GM21529 (cell line): Measurements from ENCODE around the gene DYNLT5.
"Not testable (repeated sequence)": the region's sequence is repeated elsewhere in the genome, so short reads cannot be mapped to it uniquely, and the experiment has no call there.

Experiments used
- ATAC-seq: cut with Tn5 transposase; IDR thresholded peaks from one replicate; pipeline ENCODE4 v1.9.1; 2021; ENCODE audit not compliant: unreplicated experiment

Gene DYNLT5

GRCh38 chr1:66752000-66752592 is at the start of gene DYNLT5:
DYNLT5 (plus strand) TSS chr1:66752459; CDS start chr1:66754659, 2,200 bp downstream.
- no peak for ATAC-seq

DNA sequence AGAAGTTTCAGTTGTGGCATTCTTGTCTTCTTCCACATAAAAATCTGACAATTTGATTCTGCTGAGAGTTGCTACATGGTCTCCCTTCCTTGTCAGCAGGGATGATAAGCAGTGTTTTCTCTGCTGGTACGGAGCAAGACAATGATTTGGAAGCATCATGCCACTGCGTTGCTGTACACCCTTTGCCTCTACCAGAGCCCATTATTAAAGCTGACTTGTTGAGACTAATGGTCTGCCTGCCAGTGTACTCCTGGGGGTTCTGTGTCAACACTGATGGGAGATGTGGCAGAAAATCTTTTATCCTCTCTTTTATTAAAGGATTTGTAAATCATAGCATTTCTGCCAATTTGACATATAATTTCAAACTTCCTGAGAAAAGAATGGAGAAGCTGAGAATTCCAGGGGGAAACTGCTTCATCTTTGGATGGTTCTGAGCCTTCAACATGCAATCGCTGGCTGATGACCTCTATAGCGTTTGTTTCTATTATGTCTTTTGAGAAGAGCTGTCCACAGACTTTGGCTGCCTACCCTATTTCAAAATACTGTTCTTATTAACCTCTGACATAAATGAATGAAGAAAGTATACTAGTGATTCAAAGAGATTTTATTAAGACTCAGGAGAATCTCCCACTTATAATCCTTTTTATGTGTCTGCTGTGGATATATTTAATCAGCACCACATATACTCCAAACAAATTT is 47.9 kb upstream of the DYNLT5 start:
- ATAC-seq, result no peak

GRCh38 chr1:66705110-66705509 is 47.1 kb upstream of the DYNLT5 start:
- ATAC-seq, result no peak

DNA sequence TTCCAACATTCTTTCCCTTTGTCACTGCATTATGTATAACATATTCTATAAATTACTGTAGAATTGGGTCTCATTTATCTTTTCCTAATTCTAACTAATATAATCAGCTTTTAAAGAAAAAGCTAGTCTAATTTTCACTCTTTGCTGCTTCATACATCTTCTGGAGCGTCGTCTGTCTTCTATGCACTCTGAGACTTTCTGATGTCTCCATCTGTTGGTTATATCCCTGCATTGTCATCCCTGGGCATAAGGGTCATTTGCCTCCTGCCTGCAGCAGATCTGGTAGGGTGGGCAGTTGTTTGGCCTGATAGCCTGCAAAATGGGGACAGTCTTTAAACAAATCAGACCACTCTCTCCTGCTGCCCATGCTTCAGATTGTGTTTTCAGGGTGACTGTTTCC is 40.8 kb upstream of the DYNLT5 start:
- no peak for ATAC-seq

GRCh38 chr1:66712839-66713238 is 39.4 kb upstream of the DYNLT5 start:
- ATAC-seq, result no peak

DNA sequence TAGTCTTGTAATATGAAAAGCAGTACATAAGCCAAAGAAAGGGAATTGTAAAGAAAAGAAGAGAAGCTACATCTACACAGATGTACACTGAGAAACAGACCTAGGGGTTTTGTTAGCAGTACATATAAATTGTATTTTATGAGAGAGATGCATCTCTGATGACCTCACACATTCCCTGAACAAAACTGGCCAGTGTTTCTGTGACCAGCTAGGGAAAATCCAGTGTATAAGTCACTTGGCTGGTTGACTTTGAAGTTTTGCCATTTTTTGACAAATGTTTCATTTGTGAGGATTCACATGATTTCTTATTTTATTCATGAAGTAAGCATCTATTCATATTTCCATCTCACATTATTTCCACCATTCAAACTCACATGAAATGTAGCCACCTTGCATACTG is 28.3 kb upstream of the DYNLT5 start:
- no peak for ATAC-seq

DNA sequence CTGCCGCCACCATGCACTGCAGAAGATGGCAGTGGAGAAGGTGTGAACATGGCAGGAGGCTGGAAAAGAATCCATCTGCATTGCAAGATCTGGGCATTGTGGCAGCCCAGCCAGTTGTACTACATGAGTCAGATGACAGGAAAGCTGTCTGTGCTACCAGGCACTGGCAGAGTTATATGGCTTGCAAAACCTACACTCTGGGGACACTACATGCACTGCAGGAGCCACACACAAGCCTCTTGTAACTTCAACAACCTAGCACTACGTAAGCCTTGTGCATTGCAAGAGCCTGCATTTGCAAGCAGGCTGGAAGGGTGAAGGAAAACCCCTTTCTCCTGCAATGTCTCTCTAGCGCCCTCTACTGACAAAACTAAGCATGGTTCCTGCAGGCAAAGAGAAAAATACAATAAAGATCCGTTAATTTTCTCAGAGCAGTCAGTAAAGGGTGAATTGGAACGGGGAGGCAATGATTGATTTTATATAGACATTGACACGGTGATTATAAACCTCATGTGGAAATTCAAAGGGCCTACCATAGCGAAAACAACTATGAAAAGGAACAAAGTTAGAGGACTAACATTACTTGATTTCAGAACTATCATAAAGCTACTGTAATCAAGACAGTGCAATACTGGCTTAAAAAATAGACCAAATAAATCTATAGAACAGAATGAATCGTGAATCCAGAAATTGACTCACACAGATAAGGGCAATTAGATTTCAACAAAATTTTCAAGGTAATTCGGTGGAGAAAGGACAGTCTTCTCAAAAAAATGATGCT is 26.2 kb upstream of the DYNLT5 start:
- peak; percentile 88 for ATAC-seq

DNA sequence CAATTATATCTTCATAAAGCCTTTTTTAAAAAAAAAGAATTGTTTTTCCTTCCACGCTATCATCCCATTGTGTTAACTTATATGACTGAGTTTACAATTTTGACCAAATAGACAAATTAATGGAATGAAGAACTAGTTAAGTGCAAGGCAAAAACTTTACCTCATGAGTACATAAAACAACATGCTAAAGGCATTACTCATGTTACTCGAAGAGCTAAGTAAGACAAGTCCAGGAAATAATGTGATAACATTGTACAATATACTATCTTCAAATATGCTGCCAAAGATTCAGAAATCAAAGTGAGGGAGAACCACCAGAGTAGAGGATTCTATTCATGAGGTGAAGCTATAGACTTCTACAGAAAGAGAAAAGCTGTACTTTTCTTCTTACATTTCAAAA is 24.2 kb upstream of the DYNLT5 start:
- no peak for ATAC-seq

- ATAC-seq, result not testable (repeated sequence)
Observed at GRCh38 chr1:66728716-66729115, 23.5 kb upstream of the DYNLT5 start.

- no peak for ATAC-seq
Observed at GRCh38 chr1:66729119-66729518, 23.1 kb upstream of the DYNLT5 start.

GRCh38 chr1:66729523-66729922 is 22.7 kb upstream of the DYNLT5 start:
- ATAC-seq, result no peak

DNA sequence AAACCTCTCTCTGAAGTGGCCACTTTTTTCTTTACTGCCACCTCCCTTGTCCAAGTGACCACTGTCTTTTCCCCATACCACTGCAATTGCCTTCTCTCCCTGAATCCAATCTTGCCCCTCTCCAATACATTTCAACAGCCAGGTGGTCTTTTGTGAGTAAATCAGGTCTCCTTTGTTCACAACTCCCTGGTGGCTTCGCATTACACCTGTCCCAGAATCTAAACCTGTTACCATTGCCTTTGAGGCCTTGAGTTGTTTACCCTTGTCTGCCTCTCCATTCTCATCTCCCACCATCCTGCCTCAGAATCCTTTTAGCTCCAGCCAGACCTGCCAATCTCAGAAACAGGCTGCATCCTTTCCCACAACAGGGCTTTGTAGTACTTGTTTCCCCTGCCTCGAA is 21.8 kb upstream of the DYNLT5 start:
- ATAC-seq, result no peak

DNA sequence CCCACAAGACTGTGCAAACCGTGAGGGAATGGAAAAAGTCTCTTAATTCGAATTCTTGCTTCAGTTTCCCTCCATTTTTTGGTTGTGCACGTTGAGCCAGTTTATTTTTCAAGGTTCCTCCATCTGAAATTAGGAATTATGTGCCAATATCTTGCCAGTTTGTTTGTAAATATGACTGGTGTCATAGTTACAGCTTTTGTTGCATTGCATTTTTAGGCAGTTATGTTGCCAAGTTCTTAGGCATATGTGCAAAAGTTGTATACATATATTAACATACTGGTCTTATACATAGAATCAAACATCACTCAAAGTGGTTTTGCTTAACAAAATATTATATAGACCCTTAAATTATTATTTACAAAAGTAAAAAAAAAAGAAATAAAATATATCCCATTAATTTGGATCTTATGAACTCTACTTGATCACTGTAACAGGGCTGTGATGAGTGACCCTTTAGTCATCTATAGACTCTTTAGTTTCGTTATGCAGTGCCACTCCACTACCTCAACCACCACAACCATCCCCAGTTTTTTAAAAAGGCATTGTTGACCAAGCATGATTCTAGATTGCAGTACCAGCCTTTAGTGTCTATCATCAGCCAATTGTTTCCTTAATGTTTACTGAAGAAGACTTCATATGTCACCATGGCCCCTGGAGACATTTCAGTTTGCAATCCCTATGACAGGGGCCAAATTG is 20.9 kb upstream of the DYNLT5 start:
- no peak for ATAC-seq

- ATAC-seq, result no peak
Observed at GRCh38 chr1:66732407-66733166, 19.7 kb upstream of the DYNLT5 start.

GRCh38 chr1:66733348-66734017 is 18.8 kb upstream of the DYNLT5 start:
- no peak for ATAC-seq

DNA sequence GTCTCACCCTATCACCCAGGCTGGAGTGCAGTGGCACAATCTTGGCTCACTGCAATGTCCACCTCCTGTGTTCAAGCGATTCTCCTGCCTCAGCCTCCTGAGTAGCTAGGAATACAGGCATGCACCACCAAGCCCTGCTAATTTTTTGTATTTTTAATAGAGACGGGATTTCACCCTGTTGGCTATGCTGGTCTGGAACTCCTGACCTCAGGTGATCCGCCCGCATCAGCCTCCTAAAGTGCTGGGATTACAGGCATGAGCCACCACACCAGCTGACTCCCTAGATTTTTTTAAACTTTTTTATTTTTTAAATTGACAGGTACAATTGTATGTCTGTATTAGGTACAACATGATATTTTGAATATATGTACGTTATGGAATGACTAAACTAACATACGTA is 17.7 kb upstream of the DYNLT5 start:
- ATAC-seq, result not testable (repeated sequence)

GRCh38 chr1:66737836-66738235 is 14.4 kb upstream of the DYNLT5 start:
- no peak for ATAC-seq

DNA sequence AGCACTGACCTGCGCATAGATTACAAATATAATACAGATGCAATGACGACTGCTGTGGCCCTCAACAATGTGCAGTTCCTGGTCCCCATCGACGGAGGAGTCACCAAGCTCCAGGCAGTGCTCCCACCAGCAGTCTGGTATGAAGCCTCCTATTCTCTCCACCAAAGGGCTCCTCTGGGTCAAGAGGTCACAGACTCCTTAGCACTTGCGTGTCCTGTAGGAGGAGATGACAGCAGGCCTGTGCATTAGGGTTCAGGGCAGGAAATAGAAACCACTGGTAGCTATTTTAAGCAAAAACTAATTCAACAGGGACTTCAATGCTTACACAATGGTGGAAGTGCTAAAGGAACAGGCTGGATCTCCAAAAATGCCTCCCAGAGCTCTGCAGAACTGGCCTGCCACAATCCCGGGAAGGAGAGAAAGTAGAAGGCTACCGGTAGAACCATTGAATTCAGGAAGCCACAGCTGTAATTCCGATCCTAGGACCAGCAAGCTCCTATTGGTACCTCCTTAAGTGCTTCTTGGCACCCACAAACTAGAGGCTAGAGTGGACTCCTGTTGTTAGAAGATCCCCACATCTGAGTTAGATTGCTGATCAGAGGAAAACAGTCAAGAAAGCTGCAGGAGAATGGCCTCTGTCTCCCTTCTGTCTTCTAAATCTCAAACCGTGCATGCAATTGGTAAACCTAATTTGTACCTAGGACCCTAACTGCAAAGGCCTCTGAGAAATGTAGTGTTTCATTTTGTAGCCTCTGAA is 12.7 kb upstream of the DYNLT5 start:
- ATAC-seq, result no peak

GRCh38 chr1:66745451-66745850 is 6.8 kb upstream of the DYNLT5 start:
- no peak for ATAC-seq

DNA sequence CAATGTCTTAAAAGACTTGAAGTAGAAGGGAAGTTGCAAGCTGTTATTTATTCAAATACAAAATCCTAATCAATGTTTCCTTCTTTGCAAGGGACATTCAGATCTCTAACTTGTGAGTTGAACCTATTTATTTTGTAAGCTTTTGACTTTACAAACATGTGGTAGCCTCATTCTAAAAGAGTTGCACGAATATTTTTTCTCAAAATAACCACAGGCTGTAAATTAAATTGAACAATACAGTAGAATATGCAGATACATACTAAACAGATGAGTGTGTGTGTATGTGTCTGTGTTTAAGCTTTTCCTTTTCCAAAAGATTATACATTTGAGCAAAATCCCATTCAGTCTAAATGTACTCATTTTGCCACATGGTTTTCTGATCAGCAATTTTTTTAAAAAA is 4.8 kb upstream of the DYNLT5 start:
- no peak for ATAC-seq
